Suppressor macrophage treated with lipopolysaccharide for 1 hour (primary cell): ENCODE data around the gene CMIP.
"Not testable (repeated sequence)": the region's sequence is repeated elsewhere in the genome, so short reads cannot be mapped to it uniquely, and the experiment has no call there.

ENCODE experiments used
- DNase-seq, 3 donors: peaks; one replicate each; pipeline ENCODE4 v3.0.0-alpha.2; 2020 to 2022

Gene CMIP

DNA sequence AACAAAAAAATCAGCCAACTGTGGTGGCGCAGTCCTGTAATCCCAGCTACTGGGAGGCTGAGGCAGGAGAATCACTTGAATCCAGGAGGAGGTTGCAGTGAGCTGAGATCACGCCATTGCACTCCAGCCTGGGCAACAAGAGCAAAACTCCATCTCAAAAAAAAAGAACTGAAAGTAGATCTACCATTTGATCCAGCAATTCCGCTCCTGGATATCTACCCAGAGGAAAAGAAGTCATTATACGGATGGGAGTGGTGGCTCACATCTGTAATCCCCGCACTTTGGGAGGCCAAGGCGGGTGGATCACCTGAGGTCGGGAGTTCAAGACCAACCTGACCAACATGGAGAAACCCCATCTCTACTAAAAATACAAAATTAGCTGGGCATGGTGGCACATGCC is 22.5 kb upstream of the CMIP start:
- DNase-seq: not testable (repeated sequence)

DNA sequence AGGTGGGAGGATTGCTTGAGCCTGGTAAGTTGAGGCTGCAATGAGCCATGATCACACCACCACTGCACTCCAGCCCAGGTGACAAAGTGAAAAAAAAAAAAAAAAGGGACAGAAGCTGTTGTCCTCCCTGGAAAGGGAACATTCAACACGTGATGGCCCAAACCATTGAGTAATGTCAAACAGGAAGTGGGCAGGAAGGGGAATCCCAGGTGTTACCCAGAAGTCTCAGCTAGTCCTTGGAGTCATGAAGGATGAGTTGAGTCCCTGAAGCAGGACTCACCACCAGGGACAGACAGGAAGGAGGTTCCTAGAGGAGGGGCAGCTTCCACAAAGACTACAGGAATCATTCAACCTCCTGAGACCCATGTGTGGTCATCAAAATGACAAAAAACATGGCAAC is 19.8 kb upstream of the CMIP start:
- DNase-seq: peak; percentile 90 to 96 (median 93)

DNA sequence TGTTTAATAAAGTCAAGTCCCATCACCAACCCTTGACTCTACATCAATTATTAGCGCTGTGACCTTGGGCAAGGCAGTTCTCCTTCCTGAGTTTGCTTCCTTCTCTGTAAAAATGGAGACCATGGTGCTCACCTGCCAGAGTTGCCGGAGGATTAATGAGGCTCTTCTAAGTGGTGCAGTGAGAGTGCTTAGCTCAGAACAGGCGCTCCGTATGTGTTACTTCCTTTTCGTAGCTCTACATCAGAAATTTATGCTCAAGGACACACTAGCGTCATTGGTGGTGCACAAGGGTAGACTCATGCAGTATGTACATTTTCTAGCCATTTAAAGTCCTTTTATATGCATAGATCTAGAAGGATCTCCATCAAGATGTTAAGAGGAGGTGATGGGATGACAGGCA is 17.4 kb upstream of the CMIP start:
- no peak for DNase-seq

DNA sequence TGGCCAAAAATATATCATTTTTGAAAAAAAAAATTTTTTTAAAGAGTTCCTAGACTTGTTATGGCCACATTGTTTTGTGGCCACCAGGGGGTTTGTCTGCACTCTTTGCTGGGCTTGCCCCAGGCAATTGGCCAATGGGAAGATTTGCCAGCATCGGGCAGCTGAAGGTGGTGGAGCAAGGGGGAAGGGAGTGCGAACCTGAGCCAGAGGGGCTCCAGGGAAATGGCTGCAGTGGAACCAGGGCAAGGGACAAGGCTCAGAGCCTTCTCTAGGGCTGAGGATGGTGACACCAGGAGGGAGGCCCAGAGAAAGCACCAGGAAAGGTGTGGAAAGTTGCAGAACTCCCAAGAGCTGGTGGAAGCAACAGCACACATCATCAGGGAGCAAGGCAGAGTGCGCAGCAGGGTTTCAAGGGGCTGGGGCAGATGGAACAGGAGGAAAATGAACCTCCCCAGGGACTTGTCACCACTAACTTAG is 15.5 kb upstream of the CMIP start:
- peak; percentile 70 to 79 (median 77) for DNase-seq

DNA sequence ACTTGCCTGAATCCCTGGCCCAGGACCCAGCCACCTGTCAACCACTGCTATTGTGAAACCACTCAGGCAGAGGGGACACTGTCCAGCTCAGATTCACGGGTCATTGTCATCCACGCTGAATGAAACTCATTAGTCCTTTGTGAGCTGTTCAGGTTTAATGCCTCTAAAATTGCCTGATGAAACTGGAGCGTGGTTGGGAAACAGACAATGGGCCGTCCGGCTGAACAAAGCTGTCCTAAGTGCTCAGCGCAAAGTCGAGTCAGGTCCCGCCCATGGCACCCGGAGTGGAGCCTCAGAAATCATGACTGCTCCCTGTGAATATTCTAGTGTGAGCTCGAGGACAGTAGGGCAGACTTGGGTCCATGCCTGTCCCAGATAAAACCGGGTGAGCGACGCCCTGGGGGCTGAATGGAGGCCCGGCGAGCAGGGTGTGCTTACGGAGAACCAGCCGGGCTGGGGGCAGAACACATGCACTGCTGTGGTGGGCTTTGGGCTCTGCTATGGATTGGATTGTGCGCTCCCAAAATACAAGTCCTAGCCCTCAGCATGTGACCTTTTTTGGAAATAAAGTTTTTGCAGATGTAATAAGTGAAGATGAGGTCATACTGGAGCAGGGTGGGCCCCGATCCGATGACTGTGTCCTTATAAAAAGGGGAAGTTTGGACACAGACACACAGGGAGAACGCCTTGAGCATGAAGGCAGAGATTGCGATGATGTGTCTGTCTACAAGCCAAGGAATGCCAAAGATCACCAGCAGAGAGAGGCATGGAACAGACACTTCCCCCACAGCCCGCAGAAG is 12.9 kb upstream of the CMIP start:
- peak; percentile 90 to 96 (median 94) for DNase-seq

DNA sequence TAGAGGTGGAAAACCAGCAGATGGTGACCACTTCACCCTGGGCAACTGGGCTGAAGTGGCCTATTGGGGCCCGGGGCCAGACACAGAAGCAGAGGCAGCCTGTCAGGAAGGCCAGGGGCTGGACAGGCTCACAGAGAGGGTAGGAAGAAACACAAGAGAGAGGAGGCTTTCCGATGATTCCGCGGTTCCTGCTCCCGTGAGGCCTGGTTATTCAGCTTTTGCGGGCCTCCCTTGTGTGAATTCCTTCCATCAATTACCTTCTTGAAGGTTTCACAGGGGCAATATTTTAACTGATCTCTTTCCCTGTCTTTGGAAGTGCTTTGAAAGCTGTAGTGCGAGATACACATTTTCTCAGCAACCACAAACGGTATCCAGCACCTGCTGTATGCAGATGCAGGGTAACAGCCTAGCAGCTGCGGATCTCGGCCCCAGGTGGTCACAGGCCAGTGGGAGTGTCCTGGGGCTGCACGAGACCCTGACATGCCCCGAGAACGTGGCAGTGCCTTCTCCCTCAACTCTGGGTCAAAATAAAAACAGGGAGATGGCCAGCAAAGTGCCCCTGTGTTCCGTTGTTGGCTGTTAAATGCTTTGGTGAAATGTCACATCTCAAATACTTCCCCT is 11.6 kb upstream of the CMIP start:
- DNase-seq: no peak

DNA sequence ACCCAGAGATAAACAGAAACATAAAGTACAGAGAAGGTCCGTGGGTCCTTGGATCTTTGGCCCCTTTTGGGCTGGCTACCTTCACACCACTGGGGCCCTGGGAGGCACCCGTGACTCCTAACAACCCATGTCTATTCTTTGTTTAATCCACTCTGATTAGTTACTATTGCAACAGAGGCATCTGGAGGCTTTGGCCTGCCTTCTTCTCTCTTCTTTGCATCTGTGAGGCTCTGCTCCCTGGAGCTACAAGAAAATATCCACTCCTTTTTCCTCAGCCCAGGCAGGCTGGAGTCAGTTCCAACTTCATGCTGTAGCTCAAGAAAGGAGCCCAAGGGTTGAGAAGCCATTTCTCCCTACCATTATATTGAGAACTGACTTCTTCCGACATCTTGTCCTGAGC is 9.5 kb upstream of the CMIP start:
- no peak for DNase-seq

DNA sequence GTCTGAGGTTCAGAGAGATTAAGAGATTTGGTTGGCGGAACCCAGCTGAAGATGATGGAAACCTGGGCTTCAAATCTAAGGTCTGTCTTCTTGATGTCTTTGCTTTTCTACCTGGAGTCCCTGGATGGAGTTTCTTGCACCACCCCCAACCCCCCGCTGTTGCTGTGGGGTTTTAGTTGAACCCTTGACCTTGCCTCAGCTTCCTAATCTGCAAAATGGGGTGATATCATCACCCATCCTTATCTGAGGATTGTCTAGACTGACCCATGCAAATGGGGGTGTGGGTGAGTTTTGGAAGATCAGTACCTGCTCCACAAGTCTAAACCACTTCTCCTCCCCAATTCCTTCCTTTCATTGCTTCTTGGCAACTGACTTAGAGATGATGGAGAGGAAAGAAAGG is 9.0 kb upstream of the CMIP start:
- DNase-seq: no peak

DNA sequence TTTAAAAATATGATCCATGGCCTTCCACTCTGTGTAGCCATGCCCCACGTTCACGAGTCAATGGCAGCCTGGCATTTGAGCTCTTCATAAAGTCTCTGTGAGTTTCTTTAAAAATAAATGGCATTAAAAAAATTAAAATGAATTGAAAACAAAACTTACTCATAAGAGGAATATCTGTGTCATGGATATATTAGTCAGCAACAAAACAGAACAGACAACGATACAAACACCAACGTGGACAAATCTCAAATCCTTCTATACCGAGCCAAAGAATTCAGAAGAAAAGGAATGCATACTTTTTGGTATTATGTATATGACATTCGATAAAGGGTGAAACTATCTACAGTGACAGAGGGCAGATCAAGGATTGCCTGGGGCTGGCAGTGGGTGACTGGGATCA is 8.2 kb upstream of the CMIP start:
- peak in 2 of 3 donors; percentile 31 to 45 for DNase-seq

DNA sequence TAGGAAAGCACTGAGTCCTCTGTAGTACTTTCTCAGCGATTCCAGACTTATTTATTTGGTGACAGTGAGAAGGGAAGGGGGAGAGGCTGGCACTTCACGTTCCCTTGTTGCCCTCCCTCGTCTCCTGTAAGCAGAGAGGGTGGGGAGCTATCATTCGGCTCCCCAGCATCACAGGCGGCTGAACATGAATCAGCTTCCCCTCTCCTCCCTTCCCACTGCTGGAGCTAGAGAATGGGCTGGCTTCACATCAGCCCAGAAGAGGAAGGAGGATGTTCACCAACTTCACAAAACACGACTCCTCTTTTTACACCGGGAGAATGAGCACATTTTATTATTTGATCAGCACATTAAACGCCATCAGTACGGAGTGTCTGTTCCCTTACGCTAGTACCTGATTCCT is 6.7 kb upstream of the CMIP start:
- DNase-seq: peak; percentile 84 to 89 (median 86)

DNA sequence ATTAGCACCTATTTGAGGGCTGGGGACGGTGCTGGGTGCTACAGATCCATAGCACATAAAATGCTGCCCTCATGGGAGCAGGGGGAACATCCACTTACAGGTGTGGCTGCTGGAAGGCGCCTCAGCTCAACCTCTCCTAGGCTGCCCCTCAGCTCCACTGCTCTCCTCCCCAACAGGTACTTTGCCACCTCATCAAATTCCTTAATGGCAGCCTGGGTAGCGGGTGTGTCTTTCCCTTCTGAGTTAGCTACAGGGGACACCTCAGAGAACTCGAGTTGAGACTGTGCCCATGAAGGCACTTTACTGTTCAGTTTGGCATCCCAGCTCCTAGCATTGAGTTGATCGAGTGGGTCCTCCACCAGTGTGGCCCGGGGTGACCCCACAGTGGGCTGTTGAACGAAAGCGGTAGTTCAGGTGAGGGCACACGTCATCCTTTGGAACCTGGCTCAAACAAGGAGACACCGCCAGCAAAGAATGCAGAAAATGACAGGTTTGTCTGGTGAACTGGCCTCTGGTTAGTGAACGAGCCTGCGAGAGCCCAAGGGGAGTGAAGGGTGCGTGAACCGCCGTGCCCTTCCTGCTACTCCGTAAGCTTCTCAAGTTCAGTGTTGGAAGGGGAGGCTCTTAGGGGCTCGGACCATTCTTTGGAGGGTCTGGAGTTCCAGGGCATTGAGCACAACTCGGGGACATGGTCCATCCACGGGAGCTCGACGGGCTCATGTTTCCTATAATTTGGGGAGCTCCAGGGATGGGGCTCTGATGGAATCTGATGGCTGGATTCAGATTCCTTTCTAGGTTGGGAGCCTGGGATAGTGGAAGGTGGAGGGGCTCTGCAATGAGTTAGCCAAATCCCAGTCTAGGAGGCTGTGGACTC is 3.5 kb upstream of the CMIP start:
- DNase-seq: no peak

DNA sequence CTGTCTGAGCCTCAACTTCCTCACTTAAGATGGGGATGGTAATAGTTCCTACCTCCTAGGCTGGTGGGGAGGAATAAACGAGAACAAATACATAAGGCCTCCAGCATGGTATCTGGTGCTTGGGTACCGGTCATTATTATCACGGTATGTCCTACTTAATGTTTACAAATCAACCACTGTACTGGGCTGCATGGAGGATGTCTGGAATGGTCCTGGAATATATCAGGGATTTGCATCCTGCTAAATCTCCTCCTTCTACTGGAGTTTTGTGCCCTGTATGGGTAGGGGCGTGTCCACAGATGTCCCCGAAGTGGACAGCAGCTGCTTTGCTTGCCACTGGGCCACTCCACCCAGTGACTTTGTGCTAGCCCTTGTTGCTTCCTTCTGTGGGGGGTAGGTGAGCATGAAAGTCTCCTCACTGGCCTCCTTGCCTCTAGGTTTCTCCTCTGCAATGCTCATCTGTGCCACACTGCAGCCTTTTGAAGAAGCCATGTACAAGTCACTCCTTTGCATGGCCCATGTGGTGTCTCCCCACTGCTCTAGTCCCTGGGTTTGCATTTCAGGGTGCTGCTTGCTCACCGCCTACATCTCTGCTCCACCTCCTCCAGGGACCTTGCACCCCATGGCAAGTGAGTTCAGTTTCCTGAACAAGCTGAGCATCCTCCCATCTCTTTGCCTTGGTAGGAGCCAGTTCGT is 2.2 kb upstream of the CMIP start:
- DNase-seq: no peak

DNA sequence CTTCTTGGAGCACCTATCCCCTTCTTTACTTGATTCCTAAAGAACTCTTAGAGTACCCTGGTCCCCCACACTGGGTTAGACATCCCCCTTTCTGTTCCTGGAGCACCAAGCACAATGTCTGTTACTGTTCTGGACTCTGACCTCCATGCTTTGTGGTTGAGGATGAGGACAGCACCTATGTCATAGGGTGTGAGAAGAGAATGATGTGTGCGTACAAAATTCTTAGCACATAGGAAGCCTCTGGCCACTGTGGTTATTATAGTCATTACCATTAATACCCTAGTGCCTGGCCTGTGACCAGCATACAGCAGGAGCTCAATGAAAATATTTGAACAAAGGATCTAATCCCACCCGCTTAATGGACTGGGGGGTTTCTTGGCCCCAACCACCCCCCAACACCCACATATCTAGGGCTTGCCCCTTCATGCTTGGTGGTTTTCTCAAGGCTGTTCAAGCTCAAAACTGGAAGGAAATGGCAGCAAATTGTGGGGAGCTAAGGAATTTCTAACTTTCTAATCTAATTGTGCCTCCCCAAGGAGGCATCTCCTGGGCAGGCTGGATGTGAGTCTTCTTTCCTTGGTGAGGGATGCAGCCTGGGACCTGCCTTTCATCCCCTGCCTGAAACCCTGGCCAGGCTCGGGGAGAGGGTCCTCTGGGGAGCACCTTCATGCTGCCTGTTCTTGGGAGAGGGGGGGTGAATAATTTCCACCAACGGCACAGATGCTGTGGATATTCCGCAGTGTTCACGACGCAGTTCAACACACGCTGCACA is 1.5 kb upstream of the CMIP start:
- no peak for DNase-seq

DNA sequence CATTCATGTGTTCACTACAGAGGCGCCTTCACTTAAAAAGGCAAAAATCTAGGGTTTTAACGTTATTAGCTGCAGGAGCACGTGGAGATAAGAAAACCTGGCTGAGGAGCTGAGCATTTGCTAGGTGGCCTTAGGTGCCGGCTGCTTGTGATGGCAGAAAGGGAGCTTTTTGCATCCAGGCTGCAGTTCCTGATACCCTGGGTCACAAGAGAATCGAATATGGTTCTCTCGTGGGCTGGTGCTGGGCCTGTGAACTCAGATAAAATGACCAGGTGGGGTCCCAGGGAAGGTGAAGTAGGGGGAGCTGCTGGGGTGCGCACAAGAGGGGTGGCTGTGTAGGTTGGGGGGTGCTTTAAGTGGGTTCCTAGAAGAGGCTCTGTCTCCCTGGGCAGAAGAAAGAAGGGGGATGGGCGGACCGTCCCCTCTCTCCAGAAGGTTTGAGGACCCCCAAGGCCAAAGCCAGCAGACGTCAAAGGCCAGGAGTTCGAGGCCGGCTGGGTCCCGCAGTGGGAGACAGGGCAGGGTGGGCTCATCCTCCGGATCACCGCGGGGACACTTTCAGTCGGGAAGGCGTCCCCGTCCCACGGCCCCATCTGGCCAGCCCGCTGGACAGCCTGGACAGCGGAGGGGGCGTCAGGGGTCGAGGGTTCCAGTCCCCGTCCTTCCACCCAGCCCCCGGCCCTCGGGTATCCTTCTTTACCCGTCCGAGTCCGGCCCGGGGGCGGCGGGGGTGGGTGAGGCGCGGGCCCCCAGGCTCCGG is 740 bp upstream of the CMIP start:
- DNase-seq: no peak

DNA sequence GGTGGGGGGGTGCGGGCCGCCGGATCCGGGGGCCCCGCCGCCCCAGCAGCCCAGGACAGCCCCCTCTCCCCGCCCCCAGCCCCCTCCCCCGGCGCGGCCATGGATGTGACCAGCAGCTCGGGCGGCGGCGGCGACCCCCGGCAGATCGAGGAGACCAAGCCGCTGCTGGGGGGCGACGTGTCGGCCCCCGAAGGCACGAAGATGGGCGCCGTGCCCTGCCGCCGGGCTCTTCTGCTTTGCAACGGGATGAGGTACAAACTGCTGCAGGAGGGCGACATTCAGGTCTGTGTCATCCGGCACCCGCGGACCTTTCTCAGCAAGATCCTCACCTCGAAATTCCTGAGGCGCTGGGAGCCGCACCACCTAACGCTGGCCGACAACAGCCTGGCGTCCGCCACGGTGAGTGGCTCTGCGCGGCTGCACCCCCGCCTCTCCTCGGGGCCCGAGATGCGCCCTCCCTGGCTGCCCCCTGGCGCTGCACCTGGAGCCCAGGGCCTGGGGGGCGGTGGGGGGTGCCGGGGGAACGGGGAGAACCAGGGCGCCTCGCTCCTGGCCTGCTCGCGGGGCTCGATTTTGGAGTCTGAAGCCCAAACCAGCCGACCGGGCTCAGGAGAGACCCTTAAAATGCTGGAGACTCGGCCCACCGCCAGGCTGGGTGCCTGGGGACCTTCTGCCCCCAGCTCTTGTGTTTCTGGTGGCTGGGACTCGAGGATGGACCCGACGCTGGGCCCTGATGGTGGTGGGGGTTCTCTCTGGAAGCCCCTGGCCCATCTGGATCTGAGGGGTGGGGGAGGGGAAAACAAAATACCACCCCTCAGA is 744 bp downstream of the CMIP start:
- peak; percentile 39 to 60 (median 43) for DNase-seq

DNA sequence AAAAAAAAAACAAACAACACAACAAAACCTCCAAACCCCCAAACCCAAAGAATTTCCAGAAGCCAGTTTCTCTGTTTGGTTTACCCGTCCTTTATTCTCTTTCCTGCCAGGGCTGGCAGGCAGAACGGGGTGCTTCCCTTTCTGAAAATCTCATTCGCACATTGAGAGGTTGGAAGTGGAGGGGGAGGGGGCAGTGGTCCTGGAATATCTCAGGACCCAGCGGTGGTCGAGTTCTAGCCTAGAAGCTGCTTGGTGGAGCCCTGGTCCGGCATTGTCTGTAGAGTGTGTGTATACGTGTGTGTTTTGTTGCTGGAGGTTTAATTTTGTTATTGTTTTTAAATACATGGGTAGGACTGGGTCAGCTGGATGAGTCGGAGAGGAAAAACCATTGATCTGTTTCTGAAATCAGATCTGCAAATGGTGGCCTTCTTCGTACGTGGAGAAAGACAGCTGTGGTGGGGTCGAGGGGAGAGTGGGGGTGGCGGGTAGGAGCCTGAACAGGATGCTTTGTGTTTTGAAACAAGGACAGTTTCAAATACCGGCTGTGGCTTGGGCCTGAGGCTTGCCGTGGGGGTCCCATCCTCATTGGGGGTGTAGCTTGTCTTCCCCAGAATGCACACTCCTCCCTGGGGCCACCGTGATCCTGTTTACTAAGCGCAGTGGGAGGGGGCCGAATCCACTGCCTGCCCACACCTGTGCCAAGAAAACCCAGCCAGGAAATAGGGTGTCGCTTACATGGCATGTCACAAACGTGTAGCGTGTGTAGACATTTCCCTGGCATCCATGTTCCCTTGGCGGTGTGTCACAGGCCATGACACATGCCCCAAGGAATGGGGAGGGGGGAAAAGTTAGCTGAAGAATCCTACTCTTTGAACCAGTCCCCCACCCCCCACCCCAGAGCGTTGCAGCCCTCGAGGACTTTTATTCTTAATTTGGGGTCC is 1.6 kb downstream of the CMIP start:
- DNase-seq: peak; percentile 43 to 53 (median 49)

DNA sequence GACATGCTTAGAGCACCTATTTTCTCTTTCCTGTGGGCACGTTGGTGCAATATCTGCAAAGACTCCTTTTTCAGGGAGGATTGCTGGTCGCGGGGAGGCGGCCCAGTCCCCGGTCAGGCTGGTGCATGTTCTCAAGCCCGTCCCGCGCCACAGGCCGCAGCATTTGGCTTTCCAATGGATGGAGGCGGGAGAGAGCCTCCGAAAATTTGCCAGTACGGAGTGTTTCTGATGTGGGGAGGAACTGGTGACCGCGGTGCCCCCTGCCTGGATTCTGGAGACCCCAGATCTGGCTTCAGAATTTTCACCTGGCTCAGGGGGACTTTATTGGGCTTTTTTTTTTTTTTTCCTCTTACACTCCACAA is 2.3 kb downstream of the CMIP start:
- peak in 1 of 3 donors; percentile 35 for DNase-seq

DNA sequence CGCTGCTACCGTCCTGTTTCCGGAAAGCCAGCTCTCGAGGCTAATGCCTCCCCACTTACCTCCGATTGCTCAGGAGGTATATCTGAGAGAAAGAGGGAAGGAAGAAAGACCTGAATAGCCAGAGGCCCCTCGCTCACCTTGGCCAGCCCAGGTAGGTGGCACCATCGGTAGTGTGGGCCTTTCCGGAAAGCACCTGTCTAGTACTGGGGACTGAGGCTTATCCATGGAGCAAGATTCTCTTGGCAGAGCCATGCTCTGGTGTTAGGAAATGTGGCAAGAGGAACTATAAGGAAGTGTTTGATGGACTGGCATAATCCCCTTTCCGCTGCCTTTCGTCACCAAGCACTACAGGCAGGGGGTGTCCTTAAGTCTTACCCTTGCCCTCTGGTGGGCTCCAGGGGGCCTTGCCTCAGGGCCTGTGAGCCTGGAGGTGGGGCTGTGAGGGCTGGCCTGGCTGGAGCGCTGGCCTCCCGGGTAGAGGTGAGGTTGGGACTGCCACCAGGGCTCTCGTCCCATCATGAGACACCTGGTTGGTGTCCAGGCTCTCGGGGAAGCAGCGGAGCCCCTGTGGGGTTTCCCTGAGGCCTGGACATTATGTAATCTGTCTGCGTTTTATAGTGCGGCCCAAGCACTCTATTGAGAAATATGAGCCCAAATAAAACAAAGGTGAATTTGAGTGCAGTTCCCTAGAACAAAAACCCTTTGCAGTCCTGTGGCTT is 2.9 kb downstream of the CMIP start:
- peak; percentile 63 to 76 (median 70) for DNase-seq
